ENCODE data around the gene SEZ6L2.

SEZ6L2 gene

GRCh38 chr16:29943846-29944799 is 44.8 kb upstream of the SEZ6L2 start (continued):
- TF ChIP-seq ZSCAN18 (tag by site-specific recombination; IDR thresholded peaks at IDR 0.05) (no peak), ZBTB44 (tag by site-specific recombination; IDR thresholded peaks at IDR 0.05) (peak; percentile 95), ZNF138 (tag by site-specific recombination; IDR thresholded peaks at IDR 0.05; ENCODE audit: borderline replicate concordance) (no peak), ZNF23 (tag by site-specific recombination; IDR thresholded peaks at IDR 0.05; ENCODE audit: borderline replicate concordance) (no peak), EGR2 (tag by site-specific recombination; IDR thresholded peaks at IDR 0.05; ENCODE audit: low read depth) (peak; percentile 98), KLF9 (tag by site-specific recombination; IDR thresholded peaks at IDR 0.05; ENCODE audit: low read depth) (peak; percentile 84), ZNF148 (tag by site-specific recombination; IDR thresholded peaks at IDR 0.05; ENCODE audit: borderline replicate concordance) (no peak), ZNF621 (tag by site-specific recombination; IDR thresholded peaks at IDR 0.05) (no peak), ZNF670 (tag by site-specific recombination; IDR thresholded peaks at IDR 0.05; ENCODE audit: low read depth) (no peak), ZNF843 (tag by site-specific recombination; IDR thresholded peaks at IDR 0.05) (peak; percentile 78), MEIS1 (CRISPR knock-in tag; IDR thresholded peaks at IDR 0.05; ENCODE audit: borderline replicate concordance) (no peak), ZNF433 (tag by site-specific recombination; IDR thresholded peaks at IDR 0.05; ENCODE audit: low read depth) (no peak), ZBTB17 (tag by site-specific recombination; IDR thresholded peaks at IDR 0.05) (peak; percentile 100), KLF10 (tag by site-specific recombination; IDR thresholded peaks at IDR 0.05) (peak; percentile 56), ZNF837 (tag by site-specific recombination; IDR thresholded peaks at IDR 0.05) (no peak), ZNF223 (tag by site-specific recombination; IDR thresholded peaks at IDR 0.05) (no peak), SP3 (tag by site-specific recombination; IDR thresholded peaks at IDR 0.05) (peak; percentile 79), ZNF19 (tag by site-specific recombination; IDR thresholded peaks at IDR 0.05; ENCODE audit: low read depth) (no peak), ZNF121 (tag by site-specific recombination; IDR thresholded peaks at IDR 0.05) (no peak), ZFP37 (tag by site-specific recombination; IDR thresholded peaks at IDR 0.05) (no peak), ZNF155 (tag by site-specific recombination; IDR thresholded peaks at IDR 0.05) (no peak), ZBTB21 (tag by site-specific recombination; IDR thresholded peaks at IDR 0.05) (peak; percentile 62; the same call in 1 of the 2 replicates), ZNF248 (tag by site-specific recombination; IDR thresholded peaks at IDR 0.05) (no peak), ZNF354C (tag by site-specific recombination; IDR thresholded peaks at IDR 0.05; ENCODE audit: borderline replicate concordance, low read depth) (no peak)
- TF ChIP-seq, protein P1, sequence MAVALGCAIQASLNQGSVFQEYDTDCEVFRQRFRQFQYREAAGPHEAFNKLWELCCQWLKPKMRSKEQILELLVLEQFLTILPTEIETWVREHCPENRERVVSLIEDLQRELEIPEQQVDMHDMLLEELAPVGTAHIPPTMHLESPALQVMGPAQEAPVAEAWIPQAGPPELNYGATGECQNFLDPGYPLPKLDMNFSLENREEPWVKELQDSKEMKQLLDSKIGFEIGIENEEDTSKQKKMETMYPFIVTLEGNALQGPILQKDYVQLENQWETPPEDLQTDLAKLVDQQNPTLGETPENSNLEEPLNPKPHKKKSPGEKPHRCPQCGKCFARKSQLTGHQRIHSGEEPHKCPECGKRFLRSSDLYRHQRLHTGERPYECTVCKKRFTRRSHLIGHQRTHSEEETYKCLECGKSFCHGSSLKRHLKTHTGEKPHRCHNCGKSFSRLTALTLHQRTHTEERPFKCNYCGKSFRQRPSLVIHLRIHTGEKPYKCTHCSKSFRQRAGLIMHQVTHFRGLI (tag by site-specific recombination; IDR thresholded peaks at IDR 0.05) = no peak
- TF ChIP-seq, protein P2, sequence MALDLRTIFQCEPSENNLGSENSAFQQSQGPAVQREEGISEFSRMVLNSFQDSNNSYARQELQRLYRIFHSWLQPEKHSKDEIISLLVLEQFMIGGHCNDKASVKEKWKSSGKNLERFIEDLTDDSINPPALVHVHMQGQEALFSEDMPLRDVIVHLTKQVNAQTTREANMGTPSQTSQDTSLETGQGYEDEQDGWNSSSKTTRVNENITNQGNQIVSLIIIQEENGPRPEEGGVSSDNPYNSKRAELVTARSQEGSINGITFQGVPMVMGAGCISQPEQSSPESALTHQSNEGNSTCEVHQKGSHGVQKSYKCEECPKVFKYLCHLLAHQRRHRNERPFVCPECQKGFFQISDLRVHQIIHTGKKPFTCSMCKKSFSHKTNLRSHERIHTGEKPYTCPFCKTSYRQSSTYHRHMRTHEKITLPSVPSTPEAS (tag by site-specific recombination; IDR thresholded peaks at IDR 0.05) = no peak
- TF ChIP-seq, protein P3, sequence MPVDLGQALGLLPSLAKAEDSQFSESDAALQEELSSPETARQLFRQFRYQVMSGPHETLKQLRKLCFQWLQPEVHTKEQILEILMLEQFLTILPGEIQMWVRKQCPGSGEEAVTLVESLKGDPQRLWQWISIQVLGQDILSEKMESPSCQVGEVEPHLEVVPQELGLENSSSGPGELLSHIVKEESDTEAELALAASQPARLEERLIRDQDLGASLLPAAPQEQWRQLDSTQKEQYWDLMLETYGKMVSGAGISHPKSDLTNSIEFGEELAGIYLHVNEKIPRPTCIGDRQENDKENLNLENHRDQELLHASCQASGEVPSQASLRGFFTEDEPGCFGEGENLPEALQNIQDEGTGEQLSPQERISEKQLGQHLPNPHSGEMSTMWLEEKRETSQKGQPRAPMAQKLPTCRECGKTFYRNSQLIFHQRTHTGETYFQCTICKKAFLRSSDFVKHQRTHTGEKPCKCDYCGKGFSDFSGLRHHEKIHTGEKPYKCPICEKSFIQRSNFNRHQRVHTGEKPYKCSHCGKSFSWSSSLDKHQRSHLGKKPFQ (tag by site-specific recombination; IDR thresholded peaks at IDR 0.05) = no peak; the same call in none of the 2 replicates
- TF ChIP-seq, protein P4, sequence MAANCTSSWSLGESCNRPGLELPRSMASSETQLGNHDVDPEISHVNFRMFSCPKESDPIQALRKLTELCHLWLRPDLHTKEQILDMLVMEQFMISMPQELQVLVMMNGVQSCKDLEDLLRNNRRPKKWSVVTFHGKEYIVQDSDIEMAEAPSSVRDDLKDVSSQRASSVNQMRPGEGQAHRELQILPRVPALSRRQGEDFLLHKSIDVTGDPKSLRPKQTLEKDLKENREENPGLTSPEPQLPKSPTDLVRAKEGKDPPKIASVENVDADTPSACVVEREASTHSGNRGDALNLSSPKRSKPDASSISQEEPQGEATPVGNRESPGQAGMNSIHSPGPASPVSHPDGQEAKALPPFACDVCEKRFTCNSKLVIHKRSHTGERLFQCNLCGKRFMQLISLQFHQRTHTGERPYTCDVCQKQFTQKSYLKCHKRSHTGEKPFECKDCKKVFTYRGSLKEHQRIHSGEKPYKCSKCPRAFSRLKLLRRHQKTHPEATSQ (tag by site-specific recombination; IDR thresholded peaks at IDR 0.05) = no peak; the same call in 1 of the 2 replicates
